Gastrocnemius medialis (tissue), 4 donors: Measurements from ENCODE around the gene YTHDF1.

Experiments
- CTCF ChIP-seq, 5 experiments: fragments of 450-650 bp in 3 of 5; fragments of 200-600 bp in 2 of 5; sonication (generic) in 2 of 5; IDR thresholded peaks in 4 of 5; conservative IDR thresholded peaks in 1 of 5; 1 replicate in 4 of 5; 2 replicates in 1 of 5; pipeline ENCODE4 v1.5.1; 2016 to 2019; ENCODE audit warnings: antibody characterized with exemption in 5 of 5, mild to moderate bottlenecking in 3 of 5, moderate library complexity in 3 of 5
- POLR2A ChIP-seq, 2 donors: fragments of 450-650 bp; IDR thresholded peaks; one replicate each; pipeline ENCODE4 v1.6.1; 2017; ENCODE audit warnings: antibody characterized with exemption in 2 of 2, mild to moderate bottlenecking in 2 of 2, moderate library complexity in 2 of 2

- no peak for TF ChIP-seq POLR2A (IDR thresholded peaks at IDR 0.05)
- no peak for TF ChIP-seq CTCF (IDR thresholded peaks at IDR 0.05 in 4 of 5, conservative IDR thresholded peaks at IDR 0.05 in 1 of 5)
These were observed 30.8 kb upstream of the YTHDF1 start for GRCh38 chr20:63246490-63247288.
